VCaP (cell line): ENCODE data around the gene PIAS3.
A peak's percentile ranks its signal among the peaks of the same experiment; 100 is the strongest.

Experiments
- H3K27ac ChIP-seq: fragments of 450-650 bp; 2 replicates; pipeline ENCODE4 v1.5.1; 2017
- CTCF ChIP-seq: fragments of 450-650 bp; conservative IDR thresholded peaks from 2 replicates; pipeline ENCODE4 v1.5.1; 2017; ENCODE audit warnings: mild to moderate bottlenecking, moderate library complexity

Gene PIAS3

GRCh38 chr1:145858901-145859490 lies at the start of gene PIAS3:
TSS of gene PIAS3 (minus strand) at chr1:145859081. CDS start at chr1:145858990, 91 bp downstream.
- no peak for TF ChIP-seq CTCF
- H3K27ac ChIP-seq: peak within 1 kb of the TSS; percentile 73

DNA sequence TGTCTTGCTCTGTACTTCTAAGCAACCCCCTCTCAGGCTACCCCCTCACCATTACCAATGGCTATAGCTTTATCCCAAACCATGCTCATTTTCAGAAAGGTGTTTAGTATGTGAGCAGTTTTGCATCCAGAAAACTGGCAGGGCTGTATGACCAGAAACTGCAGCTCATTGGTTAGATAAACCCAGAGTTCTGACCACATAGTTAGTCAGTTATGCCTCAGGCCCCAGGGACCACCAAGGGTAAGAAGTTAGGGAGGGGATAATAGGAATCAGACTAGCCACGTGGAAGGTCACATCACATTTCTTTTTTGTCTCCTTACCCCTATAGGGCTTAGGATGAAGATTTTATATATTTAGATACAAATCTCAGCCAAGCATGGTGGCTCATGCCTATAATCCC lies 49.8 kb upstream of the PIAS3 start:
- no peak for TF ChIP-seq CTCF
- H3K27ac ChIP-seq: no peak overlapping the region

DNA sequence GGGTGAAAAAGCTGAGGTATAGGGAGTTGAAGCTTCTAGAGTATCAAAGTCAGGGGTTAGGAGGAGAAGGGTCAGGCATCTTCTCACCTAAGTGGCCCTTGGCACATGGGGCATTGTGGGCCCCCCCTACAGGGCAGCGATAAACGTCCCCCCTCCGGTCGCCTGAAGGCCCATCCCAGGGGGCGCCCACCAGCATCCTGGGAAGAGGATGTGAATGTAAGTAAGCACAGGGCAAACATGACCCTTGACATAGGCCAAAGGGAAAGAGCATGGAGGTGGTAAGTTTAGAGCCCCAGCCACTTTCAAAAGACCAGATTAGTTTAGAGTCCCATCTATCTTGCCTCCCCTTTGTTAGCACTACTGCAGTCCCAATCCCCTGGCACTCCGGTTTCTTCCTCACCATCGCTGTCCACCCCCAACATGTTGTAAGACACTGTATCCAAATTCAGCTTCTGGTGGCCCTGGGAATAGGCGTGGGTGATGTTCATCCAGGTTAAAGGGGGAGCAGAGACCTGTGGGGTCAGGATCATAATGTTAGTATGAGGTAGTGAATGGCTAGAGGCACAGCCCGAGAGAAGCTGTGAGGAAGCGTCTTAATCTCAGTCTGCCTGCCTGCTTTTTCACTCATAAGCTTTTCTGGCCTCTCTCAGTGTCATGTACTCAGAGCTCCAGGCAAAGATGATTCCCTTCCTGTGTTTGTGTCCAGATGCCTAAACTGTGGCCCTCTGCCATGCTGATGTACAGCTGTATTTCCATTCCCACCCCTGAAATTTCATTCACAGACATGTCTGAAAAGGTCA lies 48.3 kb upstream of the PIAS3 start:
- no peak overlapping the region for H3K27ac ChIP-seq
- TF ChIP-seq CTCF: no peak

GRCh38 chr1:145901312-145902021 lies 42.6 kb upstream of the PIAS3 start:
- no peak for TF ChIP-seq CTCF
- no peak overlapping the region for H3K27ac ChIP-seq

- no peak for TF ChIP-seq CTCF
- H3K27ac ChIP-seq: no peak overlapping the region
Measured at GRCh38 chr1:145898756-145899155, 39.9 kb upstream of the PIAS3 start.

DNA sequence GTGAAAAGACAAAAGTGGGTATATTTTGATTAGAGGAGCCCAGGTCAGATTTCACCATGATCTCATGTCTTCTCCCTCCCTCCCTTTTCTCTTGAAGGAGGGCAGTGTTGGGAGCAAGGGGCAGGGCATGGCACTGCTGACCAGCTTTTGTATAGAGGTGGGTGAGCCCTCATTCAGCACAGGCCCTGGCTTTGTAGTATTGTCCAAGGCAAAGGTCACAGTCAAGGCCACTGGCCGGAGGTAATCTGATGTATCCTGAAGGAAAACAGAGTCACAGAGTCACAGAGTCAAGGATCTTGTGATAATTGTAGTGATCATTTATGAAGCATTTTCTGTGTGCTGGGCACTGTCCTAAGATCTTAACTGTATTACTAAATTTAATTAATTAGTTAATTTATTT lies 39.1 kb upstream of the PIAS3 start:
- no peak for TF ChIP-seq CTCF

GRCh38 chr1:145895471-145895870 lies 36.6 kb upstream of the PIAS3 start:
- TF ChIP-seq CTCF: no peak
- H3K27ac ChIP-seq: no peak overlapping the region

More for the DNA sequence above, 39.1 kb upstream of the PIAS3 start:
- H3K27ac ChIP-seq: no peak overlapping the region
